HEK293 (cell line): ENCODE measurements around the gene ZSWIM6.

ENCODE experiments used
- CTCF ChIA-PET: fragments of 350-600 bp; formaldehyde crosslinking; extraction: SDS; loops from one replicate; lab custom pipeline; 2021; ENCODE audit warnings: antibody characterized with exemption; lab: Yijun Ruan, JAX
- POLR2A ChIA-PET: fragments of 300-600 bp; formaldehyde crosslinking; extraction: SDS; loops from one replicate; lab custom pipeline; 2020; ENCODE audit warnings: antibody characterized with exemption, inconsistent platforms; lab: Yijun Ruan, JAX
- H3K27ac ChIP-seq: fragments of 200-500 bp; sonication (Bioruptor generic); 2 replicates; pipeline ENCODE4 v1.5.1; 2014; ENCODE audit warnings: low read depth, low read length, control low read depth, inconsistent platforms; ENCODE audit errors: extremely low read depth
- H3K36me3 ChIP-seq, 2 experiments: fragments of 200-500 bp in 1 of 2; sonication (Bioruptor generic) in 1 of 2; 1 replicate in 1 of 2; 2 replicates in 1 of 2; pipeline ENCODE4 v1.5.1; 2014 to 2017; ENCODE audit warnings: inconsistent platforms in 2 of 2, low read length in 2 of 2; ENCODE audit not compliant: control insufficient read depth in 2 of 2, insufficient read depth in 1 of 2
- H3K4me1 ChIP-seq: fragments of 200-500 bp; sonication (Bioruptor generic); 2 replicates; pipeline ENCODE4 v1.5.1; 2014; ENCODE audit warnings: mild to moderate bottlenecking, low read length, inconsistent platforms; ENCODE audit not compliant: control insufficient read depth, insufficient read depth
- H3K4me3 ChIP-seq: 2 replicates; pipeline ENCODE4 v1.5.1; 2011; ENCODE audit warnings: low read depth, mild to moderate bottlenecking, control low read depth, low read length, moderate library complexity
- H3K9me3 ChIP-seq: fragments of 200-500 bp; sonication (Bioruptor generic); 2 replicates; pipeline ENCODE4 v1.5.1; 2014; ENCODE audit warnings: low read depth, low read length, inconsistent platforms; ENCODE audit not compliant: control insufficient read depth, insufficient read depth
- BCL11A ChIP-seq: fragments of 450-650 bp; formaldehyde crosslinking; IDR thresholded peaks from 2 replicates; pipeline ENCODE4 v1.5.1; 2016; ENCODE audit warnings: low read depth, missing biosample characterization, missing genetic modification characterization
- BCL11B ChIP-seq: fragments of 450-650 bp; formaldehyde crosslinking; IDR thresholded peaks from 2 replicates; pipeline ENCODE4 v1.5.1; 2016; ENCODE audit warnings: low read depth, missing biosample characterization, missing genetic modification characterization
- FEZF1 ChIP-seq: fragments of 450-650 bp; formaldehyde crosslinking; IDR thresholded peaks from 2 replicates; pipeline ENCODE4 v1.5.1; 2016; ENCODE audit warnings: missing biosample characterization, missing genetic modification characterization
- HOXA7 ChIP-seq: sonication (generic); formaldehyde crosslinking; IDR thresholded peaks from 2 replicates; pipeline ENCODE4 v1.8.1; 2022; ENCODE audit warnings: missing genetic modification reagents, borderline replicate concordance
- KLF9 ChIP-seq: fragments of 450-650 bp; formaldehyde crosslinking; IDR thresholded peaks from 2 replicates; pipeline ENCODE4 v1.5.1; 2016; ENCODE audit warnings: missing biosample characterization, missing genetic modification characterization, low read depth
- MEIS1 ChIP-seq: sonication (generic); formaldehyde crosslinking; IDR thresholded peaks from 2 replicates; pipeline ENCODE4 v1.8.1; 2022; ENCODE audit warnings: missing genetic modification reagents, mild to moderate bottlenecking, borderline replicate concordance
- OSR2 ChIP-seq: fragments of 450-650 bp; formaldehyde crosslinking; IDR thresholded peaks from 2 replicates; pipeline ENCODE4 v1.5.1; 2016; ENCODE audit warnings: missing biosample characterization, missing genetic modification characterization
- OVOL3 ChIP-seq: fragments of 450-650 bp; formaldehyde crosslinking; IDR thresholded peaks from 2 replicates; pipeline ENCODE4 v1.5.1; 2016; ENCODE audit warnings: missing biosample characterization, missing genetic modification characterization
- SALL2 ChIP-seq: fragments of 450-650 bp; formaldehyde crosslinking; IDR thresholded peaks from 2 replicates; pipeline ENCODE4 v1.5.0; 2017; ENCODE audit warnings: missing biosample characterization, mild to moderate bottlenecking, missing genetic modification characterization, borderline replicate concordance
- SP2 ChIP-seq: fragments of 450-650 bp; formaldehyde crosslinking; IDR thresholded peaks from 2 replicates; pipeline ENCODE4 v1.5.1; 2016; ENCODE audit warnings: missing biosample characterization, missing genetic modification characterization
- ZBTB1 ChIP-seq: fragments of 450-650 bp; formaldehyde crosslinking; IDR thresholded peaks from 2 replicates; pipeline ENCODE4 v1.5.1; 2016; ENCODE audit warnings: missing biosample characterization, missing genetic modification characterization
- ZBTB21 ChIP-seq: fragments of 450-650 bp; formaldehyde crosslinking; IDR thresholded peaks from 2 replicates; pipeline ENCODE4 v1.5.1; 2017; ENCODE audit warnings: missing biosample characterization, missing genetic modification characterization
- ZBTB7A ChIP-seq: fragments of 450-650 bp; formaldehyde crosslinking; IDR thresholded peaks from 2 replicates; pipeline ENCODE4 v1.5.1; 2016; ENCODE audit warnings: low read depth, missing biosample characterization, missing genetic modification characterization
- ZFHX2 ChIP-seq: fragments of 450-650 bp; formaldehyde crosslinking; conservative IDR thresholded peaks from 2 replicates; pipeline ENCODE4 v1.5.1; 2016; ENCODE audit warnings: missing biosample characterization, missing genetic modification characterization
- ZFP37 ChIP-seq: fragments of 450-650 bp; formaldehyde crosslinking; IDR thresholded peaks from 2 replicates; pipeline ENCODE4 v1.5.1; 2016; ENCODE audit warnings: missing biosample characterization, missing genetic modification characterization
- ZFP69B ChIP-seq: fragments of 450-650 bp; formaldehyde crosslinking; IDR thresholded peaks from 2 replicates; pipeline ENCODE4 v1.5.1; 2016; ENCODE audit warnings: missing biosample characterization, missing genetic modification characterization
- ZIC2 ChIP-seq: fragments of 450-650 bp; formaldehyde crosslinking; IDR thresholded peaks from 2 replicates; pipeline ENCODE4 v1.5.1; 2016; ENCODE audit warnings: missing biosample characterization, missing genetic modification characterization
- ZNF140 ChIP-seq: fragments of 450-650 bp; formaldehyde crosslinking; IDR thresholded peaks from 2 replicates; pipeline ENCODE4 v1.5.1; 2016; ENCODE audit warnings: missing biosample characterization, missing genetic modification characterization
- ZNF19 ChIP-seq: fragments of 450-650 bp; formaldehyde crosslinking; IDR thresholded peaks from 2 replicates; pipeline ENCODE4; 2016; ENCODE audit warnings: missing biosample characterization, missing genetic modification characterization, low read depth
- ZNF211 ChIP-seq: fragments of 450-650 bp; formaldehyde crosslinking; IDR thresholded peaks from 2 replicates; pipeline ENCODE4 v1.5.1; 2016; ENCODE audit warnings: low read depth, missing biosample characterization, missing genetic modification characterization
- ZNF366 ChIP-seq: fragments of 450-650 bp; formaldehyde crosslinking; conservative IDR thresholded peaks from 2 replicates; pipeline ENCODE4 v1.5.1; 2016; ENCODE audit warnings: missing biosample characterization, missing genetic modification characterization
- ZNF433 ChIP-seq: fragments of 450-650 bp; formaldehyde crosslinking; IDR thresholded peaks from 2 replicates; pipeline ENCODE4 v1.5.1; 2016; ENCODE audit warnings: missing biosample characterization, missing genetic modification characterization, low read depth
- ZNF521 ChIP-seq: fragments of 450-650 bp; formaldehyde crosslinking; IDR thresholded peaks from 2 replicates; pipeline ENCODE4 v1.5.1; 2017; ENCODE audit warnings: missing biosample characterization, mild to moderate bottlenecking, missing genetic modification characterization
- ZNF585B ChIP-seq: fragments of 450-650 bp; formaldehyde crosslinking; IDR thresholded peaks from 2 replicates; pipeline ENCODE4 v1.5.1; 2016; ENCODE audit warnings: missing biosample characterization, missing genetic modification characterization
- ZNF777 ChIP-seq: fragments of 450-650 bp; formaldehyde crosslinking; IDR thresholded peaks from 2 replicates; pipeline ENCODE4 v1.5.1; 2017; ENCODE audit warnings: missing biosample characterization, missing genetic modification characterization, borderline replicate concordance
- ZNF837 ChIP-seq: fragments of 450-650 bp; formaldehyde crosslinking; IDR thresholded peaks from 2 replicates; pipeline ENCODE4 v1.5.1; 2016; ENCODE audit warnings: missing biosample characterization, missing genetic modification characterization
- TF ChIP-seq, protein P1 (sequence below): fragments of 450-650 bp; formaldehyde crosslinking; conservative IDR thresholded peaks from 2 replicates; pipeline ENCODE4 v1.5.1; 2016; ENCODE audit warnings: low read depth, missing biosample characterization, missing genetic modification characterization
- TF ChIP-seq, protein P2 (sequence below): fragments of 450-650 bp; formaldehyde crosslinking; IDR thresholded peaks from 2 replicates; pipeline ENCODE4 v1.5.1; 2016; ENCODE audit warnings: missing biosample characterization, missing genetic modification characterization

The ZSWIM6 gene

DNA sequence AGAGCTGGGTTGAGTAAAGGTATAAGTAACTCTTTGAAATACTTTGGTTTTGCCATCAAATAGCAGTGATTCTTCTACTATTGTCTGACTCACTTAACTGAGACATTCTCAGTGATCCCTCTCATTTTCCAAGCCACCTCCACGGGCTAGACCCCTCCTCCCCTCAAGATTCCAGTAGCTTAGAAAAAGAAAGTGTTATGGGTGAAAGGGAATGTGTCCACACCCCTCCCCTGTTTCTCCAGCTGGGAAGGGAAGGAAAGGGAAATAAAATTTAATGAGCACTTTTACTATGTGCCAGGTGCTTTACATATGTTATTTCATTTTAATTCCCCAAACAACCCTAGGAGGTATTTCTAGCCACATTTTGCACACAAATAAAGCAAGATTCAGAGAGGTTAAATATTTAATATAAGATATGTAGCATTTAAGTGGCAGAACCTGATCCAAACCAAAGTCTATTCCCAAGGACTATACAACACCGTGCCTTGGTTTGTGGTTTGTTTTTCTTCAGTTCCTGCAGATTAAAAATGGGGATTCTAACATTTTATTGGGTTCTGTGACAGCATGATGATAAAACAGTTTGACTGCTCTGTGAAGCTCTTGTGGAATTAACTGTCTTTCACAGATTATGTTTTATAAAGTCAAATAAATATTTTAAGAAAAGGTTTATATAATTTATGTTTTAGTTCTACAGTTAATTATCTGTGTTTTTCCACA, 135.9 kb downstream of the ZSWIM6 start (continued):
- TF ChIP-seq, protein P1, sequence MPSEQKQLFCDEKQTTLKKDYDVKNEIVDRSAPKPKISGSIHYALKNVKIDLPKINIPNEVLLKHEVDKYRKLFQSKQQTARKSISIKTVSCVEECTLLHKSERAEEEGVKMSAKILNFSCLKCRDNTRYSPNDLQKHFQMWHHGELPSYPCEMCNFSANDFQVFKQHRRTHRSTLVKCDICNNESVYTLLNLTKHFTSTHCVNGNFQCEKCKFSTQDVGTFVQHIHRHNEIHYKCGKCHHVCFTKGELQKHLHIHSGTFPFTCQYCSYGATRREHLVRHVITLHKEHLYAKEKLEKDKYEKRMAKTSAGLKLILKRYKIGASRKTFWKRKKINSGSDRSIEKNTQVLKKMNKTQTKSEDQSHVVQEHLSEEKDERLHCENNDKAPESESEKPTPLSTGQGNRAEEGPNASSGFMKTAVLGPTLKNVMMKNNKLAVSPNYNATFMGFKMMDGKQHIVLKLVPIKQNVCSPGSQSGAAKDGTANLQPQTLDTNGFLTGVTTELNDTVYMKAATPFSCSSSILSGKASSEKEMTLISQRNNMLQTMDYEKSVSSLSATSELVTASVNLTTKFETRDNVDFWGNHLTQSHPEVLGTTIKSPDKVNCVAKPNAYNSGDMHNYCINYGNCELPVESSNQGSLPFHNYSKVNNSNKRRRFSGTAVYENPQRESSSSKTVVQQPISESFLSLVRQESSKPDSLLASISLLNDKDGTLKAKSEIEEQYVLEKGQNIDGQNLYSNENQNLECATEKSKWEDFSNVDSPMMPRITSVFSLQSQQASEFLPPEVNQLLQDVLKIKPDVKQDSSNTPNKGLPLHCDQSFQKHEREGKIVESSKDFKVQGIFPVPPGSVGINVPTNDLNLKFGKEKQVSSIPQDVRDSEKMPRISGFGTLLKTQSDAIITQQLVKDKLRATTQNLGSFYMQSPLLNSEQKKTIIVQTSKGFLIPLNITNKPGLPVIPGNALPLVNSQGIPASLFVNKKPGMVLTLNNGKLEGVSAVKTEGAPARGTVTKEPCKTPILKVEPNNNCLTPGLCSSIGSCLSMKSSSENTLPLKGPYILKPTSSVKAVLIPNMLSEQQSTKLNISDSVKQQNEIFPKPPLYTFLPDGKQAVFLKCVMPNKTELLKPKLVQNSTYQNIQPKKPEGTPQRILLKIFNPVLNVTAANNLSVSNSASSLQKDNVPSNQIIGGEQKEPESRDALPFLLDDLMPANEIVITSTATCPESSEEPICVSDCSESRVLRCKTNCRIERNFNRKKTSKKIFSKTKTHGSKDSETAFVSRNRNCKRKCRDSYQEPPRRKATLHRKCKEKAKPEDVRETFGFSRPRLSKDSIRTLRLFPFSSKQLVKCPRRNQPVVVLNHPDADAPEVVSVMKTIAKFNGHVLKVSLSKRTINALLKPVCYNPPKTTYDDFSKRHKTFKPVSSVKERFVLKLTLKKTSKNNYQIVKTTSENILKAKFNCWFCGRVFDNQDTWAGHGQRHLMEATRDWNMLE (tag by site-specific recombination): no peak
- TF ChIP-seq OSR2 (peak; percentile 95), SP2 (tag by site-specific recombination) (no peak), ZBTB1 (no peak)

DNA sequence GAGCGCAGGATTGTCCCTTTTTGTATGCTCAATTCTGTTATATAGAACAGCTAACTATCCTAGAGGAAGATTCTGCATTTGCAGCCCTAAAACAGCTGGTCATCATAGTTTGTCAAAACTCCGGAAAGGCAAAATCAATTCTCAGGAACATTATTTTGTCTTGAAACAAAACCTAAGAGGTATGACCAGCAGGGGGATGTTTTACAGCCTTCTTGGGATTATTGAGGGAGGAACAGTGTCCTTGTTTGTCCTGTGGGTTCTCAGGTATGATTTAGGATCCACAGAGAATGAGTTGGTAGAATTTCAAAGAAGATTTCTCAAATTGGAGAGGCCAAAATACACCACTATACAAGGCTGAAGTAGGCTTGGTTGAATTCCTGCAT, 136.4 kb downstream of the ZSWIM6 start:
- Histone ChIP-seq H3K36me3 (peaks cover 0 to 4% of the 10 kb centered on the region in 2 experiments; a peak in 1 of 3 replicates), H3K4me1 (peaks cover 22% of the 10 kb centered on the region), H3K4me3 (no peak overlapping the region), H3K9me3 (no peaks in the 10 kb centered on the region), H3K27ac (no peak overlapping the region)
- CTCF ChIA-PET: interaction anchor here (0.6 to 1.2 kb wide), 3 partner anchors 9 to 35 kb away, joined by 3 to 4 read pairs (median 3); no protein-coding TSS in a partner anchor
- POLR2A ChIA-PET: interaction anchor here (1.6 kb wide), 1 partner anchor 137 kb away, joined by 7 read pairs; no protein-coding TSS in a partner anchor
- no peak for TF ChIP-seq ZNF837 (tag by site-specific recombination)
- TF ChIP-seq OVOL3: no peak
- TF ChIP-seq ZFP69B (tag by site-specific recombination): no peak
- TF ChIP-seq ZNF19 (tag by site-specific recombination): no peak
- no peak for TF ChIP-seq ZNF433
- no peak for TF ChIP-seq ZNF366 (tag by site-specific recombination)
- no peak for TF ChIP-seq ZFHX2 (tag by site-specific recombination)
- TF ChIP-seq ZNF211 (tag by site-specific recombination): no peak
- no peak for TF ChIP-seq BCL11A (tag by site-specific recombination)
- no peak for TF ChIP-seq ZIC2 (tag by site-specific recombination)
- no peak for TF ChIP-seq ZFP37
- no peak for TF ChIP-seq ZNF521 (tag by site-specific recombination)
- TF ChIP-seq KLF9 (tag by site-specific recombination): no peak
- no peak for TF ChIP-seq ZNF585B (tag by site-specific recombination)
- TF ChIP-seq ZBTB7A: no peak
- no peak for TF ChIP-seq BCL11B
- TF ChIP-seq FEZF1 (tag by site-specific recombination): no peak

DNA sequence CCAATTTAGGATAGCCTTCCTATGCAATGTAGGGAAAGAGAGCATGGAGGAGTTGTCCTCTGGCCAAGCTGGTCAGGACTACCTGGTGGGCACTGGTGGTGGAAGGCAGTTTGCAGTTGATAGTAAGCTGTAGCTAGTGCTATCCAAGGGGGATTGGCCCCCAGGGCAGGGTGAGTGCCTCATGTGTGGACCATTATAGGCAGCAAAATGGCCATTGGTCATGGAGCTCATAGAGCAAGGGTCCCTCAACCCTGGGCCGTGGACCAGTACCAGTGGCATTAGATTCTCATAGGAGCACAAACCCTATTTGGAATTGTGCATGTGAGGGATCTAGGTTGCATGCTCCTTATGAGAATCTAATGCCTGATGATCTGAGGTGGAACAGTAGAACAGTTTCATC, 139.3 kb downstream of the ZSWIM6 start:
- H3K36me3 ChIP-seq: peaks cover 0 to 8% of the 10 kb centered on the region in 2 experiments; a peak in 1 of 3 replicates
- ChIA-PET CTCF (no interaction called here), POLR2A (no interaction called here)
- no peak overlapping the region for H3K27ac ChIP-seq
- no peaks in the 10 kb centered on the region for H3K9me3 ChIP-seq
- H3K4me3 ChIP-seq: no peak overlapping the region
- peaks cover 21% of the 10 kb centered on the region for H3K4me1 ChIP-seq
- TF ChIP-seq, protein P2, sequence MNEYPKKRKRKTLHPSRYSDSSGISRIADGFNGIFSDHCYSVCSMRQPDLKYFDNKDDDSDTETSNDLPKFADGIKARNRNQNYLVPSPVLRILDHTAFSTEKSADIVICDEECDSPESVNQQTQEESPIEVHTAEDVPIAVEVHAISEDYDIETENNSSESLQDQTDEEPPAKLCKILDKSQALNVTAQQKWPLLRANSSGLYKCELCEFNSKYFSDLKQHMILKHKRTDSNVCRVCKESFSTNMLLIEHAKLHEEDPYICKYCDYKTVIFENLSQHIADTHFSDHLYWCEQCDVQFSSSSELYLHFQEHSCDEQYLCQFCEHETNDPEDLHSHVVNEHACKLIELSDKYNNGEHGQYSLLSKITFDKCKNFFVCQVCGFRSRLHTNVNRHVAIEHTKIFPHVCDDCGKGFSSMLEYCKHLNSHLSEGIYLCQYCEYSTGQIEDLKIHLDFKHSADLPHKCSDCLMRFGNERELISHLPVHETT (tag by site-specific recombination): no peak
- TF ChIP-seq MEIS1 (CRISPR knock-in tag) (no peak), HOXA7 (no peak), ZNF777 (tag by site-specific recombination) (no peak), SALL2 (no peak), ZBTB21 (tag by site-specific recombination) (no peak), ZNF140 (tag by site-specific recombination) (no peak)
